H7 (cell line): ENCODE data around the gene HIKESHI. TPM values are rescaled to one million over a fixed set of nuclear protein-coding genes. Genes with fewer than 3 reads are reported as not detected.
A peak's percentile ranks its signal among the peaks of the same experiment; 100 is the strongest.

Experiments used
- DNase-seq: peaks from one replicate; pipeline ENCODE4 v3.0.0; 2012
- H3K27me3 ChIP-seq: 2 replicates; pipeline ENCODE4 v1.6.0; 2011; ENCODE audit warnings: mild to moderate bottlenecking, low read length; ENCODE audit not compliant: control insufficient read depth, insufficient read depth
- H3K36me3 ChIP-seq: replicated peaks from 2 replicates; pipeline ENCODE4 v1.5.1; 2011; ENCODE audit warnings: low read length; ENCODE audit not compliant: control insufficient read depth, insufficient read depth
- H3K4me3 ChIP-seq: 2 replicates; pipeline ENCODE4 v1.5.1; 2011; ENCODE audit warnings: low read depth, mild to moderate bottlenecking, control low read depth, low read length, moderate library complexity; ENCODE audit not compliant: insufficient read depth
- total RNA-seq: library from RNA; depleted of rRNA; stranded (reverse); fragments of >200 nt; shearing (Covaris generic); gene quantifications from 2 replicates; pipeline ENCODE4 v1.2.3, GENCODE V29; 2014; rRNA removed

Gene HIKESHI
- total RNA-seq, 1 experiment from 2014 or later: 65.1 TPM

DNA sequence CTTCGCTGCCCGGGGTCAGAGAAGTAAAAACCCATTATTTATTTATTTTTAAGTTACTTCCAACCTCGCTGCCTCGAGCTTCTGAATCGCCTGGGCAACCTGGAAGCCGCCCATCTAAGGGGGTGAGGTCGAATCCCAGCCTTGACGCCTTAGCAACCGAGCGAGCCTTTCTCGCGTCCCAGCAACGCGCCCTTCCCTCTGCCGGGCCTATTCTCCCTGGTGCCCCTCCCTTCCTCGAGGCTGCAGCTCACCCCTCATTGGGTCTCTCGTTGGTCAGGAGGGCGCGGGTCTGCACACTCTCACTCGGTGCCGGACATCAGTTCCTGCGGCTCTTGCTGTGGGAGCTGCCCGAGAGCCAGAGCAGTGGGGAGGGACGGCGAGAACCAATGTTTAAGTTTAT is 72.5 kb downstream of the HIKESHI start, which contains the start of gene CCDC81:
Gene CCDC81 (plus strand): TSS at position 302 of the 400 bp plus-strand sequence. CDS start 277 bp downstream, outside the sequence.
- H3K27me3 ChIP-seq: no peaks in the 10 kb centered on the region
- no peak within 1 kb of the TSS; the same call in 1 of the 2 replicates for H3K4me3 ChIP-seq
- peak; percentile 91 for DNase-seq
- no peaks in the 10 kb centered on the region for H3K36me3 ChIP-seq

DNA sequence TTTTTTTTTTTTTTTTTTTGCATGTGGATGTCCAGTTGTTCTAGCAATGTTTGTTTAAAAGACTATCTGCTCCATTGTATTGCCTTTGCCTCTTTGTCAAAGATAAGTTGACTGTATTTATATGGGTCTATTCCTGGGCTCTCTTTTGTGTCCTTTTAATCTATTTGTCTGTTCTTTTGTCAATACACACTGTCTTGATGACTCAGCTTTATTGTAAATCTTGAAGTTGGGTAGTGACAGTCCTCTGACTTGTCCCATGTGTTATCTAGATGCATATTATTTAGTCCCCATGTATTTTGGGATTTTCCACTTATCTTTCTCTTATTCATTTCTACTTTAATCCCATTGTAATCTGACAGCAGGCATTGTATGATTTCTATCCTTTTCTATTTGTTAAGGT is 75.9 kb downstream of the HIKESHI start:
- no peaks in the 10 kb centered on the region for H3K36me3 ChIP-seq
- DNase-seq: no peak
- H3K27me3 ChIP-seq: no peaks in the 10 kb centered on the region
- H3K4me3 ChIP-seq: no peak overlapping the region

DNA sequence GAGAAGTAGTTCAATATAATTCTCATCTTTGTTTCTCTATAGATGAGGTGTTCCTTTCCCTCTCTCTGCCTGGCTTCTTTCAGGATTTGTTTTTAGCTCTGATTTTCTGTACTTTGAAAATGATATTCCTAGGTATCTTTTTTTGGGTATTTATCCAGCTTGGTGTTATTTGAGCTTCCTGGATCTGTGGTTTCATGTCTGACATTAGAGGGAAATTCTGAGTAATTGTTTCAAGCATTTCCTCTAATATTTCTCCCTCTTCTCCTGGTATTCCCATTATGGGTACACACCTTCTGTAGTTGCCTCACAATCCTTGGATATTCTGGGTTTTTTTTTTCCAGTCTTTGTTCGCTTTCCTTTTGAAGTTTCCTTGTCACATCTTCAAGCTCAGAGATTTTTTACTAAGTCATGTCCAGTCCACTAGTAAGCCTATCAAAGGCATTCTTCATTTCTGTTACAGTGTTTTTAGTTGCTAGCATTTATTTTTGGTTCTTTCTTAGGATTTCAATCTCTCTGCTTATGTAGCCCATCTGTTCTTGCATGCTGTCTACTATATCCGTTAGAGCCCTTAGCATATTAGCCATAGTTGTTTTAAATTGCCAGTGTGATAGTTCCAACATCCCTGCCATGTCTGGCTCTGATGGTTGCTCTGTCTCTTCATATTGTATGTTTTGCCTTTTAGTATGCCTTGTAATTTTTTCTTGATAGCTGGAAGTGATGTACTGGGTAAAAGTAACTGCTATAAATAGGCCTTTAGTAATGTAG is 78.4 kb downstream of the HIKESHI start:
- no peak for DNase-seq
- H3K27me3 ChIP-seq: no peaks in the 10 kb centered on the region

DNA sequence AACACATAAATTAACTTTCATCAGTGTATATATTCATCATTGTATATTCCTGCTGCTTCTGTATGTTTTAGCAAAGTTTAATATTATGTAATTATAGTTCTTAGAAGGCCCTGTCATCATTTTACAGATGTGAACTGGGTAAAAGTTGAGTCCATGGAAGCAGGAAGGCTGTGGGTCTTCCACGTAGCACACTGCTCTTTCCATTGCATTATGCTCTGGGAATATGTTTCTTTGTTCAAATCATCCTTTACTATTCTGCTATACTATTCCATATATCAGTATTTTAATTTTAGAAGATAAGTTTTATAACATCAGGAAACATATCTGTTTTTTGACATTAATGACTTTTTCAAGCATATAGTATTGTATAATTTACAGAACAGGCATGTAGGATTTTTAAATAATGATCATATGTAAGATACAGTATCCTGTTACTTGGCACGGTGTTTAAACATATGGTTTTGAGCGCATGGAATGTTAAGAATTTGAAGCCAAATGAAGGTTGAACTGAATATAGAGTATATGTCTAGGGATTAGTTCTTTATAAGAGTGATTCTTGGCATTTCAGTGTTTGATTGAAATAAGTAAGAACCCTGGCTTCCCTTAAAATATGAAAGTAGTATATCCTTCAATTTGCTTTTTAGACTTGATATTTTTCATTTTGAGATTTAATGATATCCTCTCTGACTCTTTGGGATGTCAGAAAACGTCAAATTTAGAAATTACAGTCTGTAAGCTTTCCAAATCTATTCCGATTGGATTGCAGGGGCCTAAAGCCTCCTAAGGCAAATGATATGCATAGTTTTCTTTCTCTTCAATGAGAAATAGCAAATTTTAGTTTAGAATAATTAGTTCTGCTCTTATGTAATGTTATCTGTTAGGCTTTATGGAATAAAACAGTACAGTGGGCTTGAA is 81.3 kb downstream of the HIKESHI start:
- Histone ChIP-seq H3K27me3 (no peaks in the 10 kb centered on the region), H3K4me3 (no peak overlapping the region), H3K36me3 (no peaks in the 10 kb centered on the region)
- DNase-seq: no peak

More for the DNA sequence above, 78.4 kb downstream of the HIKESHI start:
- H3K36me3 ChIP-seq: no peaks in the 10 kb centered on the region
- no peak overlapping the region for H3K4me3 ChIP-seq

DNA sequence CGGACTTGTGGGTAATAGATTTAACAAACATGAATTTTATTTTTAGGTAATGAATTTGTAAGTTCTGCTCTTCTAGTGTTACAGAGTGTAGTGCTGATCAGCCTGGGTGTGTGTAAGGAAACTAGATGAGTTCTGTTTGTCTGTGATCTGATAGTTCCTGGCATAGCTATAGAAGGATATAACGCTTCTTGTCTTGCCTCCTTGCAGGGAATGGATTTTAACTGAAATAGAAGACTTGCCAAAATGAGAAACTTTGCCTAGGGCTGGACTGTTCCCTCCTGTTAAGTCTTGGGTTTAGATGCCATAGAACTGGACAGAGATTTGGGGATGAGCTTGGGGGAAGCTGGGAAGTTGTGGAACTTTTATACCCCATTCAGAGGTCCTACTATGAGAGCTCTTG is 84.2 kb downstream of the HIKESHI start:
- no peak for DNase-seq
- H3K36me3 ChIP-seq: no peaks in the 10 kb centered on the region
- H3K4me3 ChIP-seq: no peak overlapping the region
- H3K27me3 ChIP-seq: no peaks in the 10 kb centered on the region

DNA sequence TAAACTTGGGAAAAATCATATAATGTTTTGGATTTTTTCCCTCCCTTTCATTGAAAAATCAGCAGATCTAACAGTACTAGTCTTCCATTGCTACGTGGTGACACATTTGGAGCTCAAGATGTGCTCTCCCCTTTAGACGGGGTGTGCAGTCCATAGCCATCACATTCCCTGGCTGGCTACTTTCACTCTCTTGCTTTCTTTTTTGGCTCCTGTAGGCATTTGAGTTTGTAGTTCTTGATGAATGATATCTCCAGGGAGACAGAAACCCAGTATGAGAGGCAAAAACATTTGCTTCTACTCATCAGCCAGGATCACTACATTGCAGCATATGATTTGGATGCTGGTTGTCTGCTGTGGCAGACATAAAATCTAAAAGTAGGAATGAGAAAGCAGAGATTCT is 84.7 kb downstream of the HIKESHI start:
- no peaks in the 10 kb centered on the region for H3K27me3 ChIP-seq
- no peak overlapping the region for H3K4me3 ChIP-seq
- DNase-seq: no peak
- no peaks in the 10 kb centered on the region for H3K36me3 ChIP-seq

DNA sequence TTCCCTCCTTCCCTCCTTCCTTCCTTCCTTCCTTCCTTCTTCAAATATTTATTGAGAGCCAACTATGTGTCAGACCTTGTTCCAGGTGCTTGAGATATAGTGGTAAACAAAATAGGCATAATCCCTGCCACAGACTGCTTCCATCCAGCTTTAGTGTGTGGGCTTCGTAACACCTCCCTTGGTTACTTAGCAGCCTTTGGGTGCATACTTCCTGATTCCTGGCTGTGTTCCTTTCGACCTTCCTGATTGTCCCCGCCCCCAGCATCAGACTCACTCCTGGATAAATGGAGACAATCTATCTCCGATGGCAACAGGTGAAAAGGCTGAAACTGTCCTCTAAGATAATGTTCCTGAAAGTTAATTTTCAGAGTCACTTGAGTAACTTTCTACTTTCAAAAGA is 86.2 kb downstream of the HIKESHI start:
- peak; percentile 12 for DNase-seq
- H3K36me3 ChIP-seq: no peaks in the 10 kb centered on the region
- no peak overlapping the region for H3K4me3 ChIP-seq
- H3K27me3 ChIP-seq: no peaks in the 10 kb centered on the region

DNA sequence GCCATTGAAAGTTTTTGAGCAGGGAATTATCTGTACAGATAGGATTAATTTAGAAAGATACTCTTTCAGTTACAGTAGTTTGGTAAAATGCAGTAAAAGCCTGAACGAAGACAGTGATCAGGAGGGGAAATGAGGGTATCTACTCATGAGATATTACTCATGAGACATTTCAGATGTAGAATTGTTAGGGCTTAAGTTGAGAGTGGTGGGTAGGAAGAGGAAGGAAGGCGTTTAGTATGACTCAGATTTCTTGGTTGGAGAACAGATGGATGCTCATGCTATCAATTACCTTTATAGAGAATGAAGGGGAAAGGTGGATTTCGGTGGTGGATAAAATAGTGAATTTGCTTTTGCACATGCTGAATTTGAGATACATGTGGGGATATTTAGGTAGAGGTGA is 88.4 kb downstream of the HIKESHI start:
- DNase-seq: no peak
- Histone ChIP-seq H3K36me3 (no peaks in the 10 kb centered on the region), H3K27me3 (no peaks in the 10 kb centered on the region), H3K4me3 (no peak overlapping the region)

DNA sequence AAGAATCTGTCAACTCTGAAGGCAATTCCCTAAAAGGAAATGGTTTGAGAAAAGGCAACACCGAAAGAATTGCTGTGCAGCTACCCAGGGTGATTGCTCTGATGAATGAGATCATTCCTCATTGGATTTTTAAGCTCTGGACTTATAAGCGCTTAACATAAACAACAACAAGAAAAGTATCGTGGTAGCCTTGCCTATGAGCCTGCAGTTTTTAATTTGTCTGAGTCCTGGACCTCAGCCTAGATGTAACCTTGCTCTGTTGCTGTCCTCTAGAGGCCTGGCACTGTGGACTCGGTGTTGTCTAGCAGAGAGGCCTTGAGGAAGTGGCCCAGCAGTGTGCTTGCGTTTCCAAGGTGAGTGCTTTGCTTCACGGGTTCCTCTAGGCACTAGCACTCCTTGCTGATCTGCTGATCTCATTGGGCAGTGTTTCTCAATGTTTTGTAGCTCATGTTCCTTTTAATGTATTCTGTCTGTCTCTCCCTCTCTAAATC is 93.1 kb downstream of the HIKESHI start:
- Histone ChIP-seq H3K36me3 (no peaks in the 10 kb centered on the region), H3K27me3 (no peaks in the 10 kb centered on the region), H3K4me3 (no peak overlapping the region)
- peak; percentile 16 for DNase-seq

Other genes with a start within 250 kb of the HIKESHI start
- gene PICALM, start 233.2 kb upstream of the HIKESHI start, total RNA-seq: 59.5 and 69.1 TPM in 2 replicates
- 20.0 and 29.2 TPM in 2 replicates for gene EED, start 57.5 kb upstream of the HIKESHI start, total RNA-seq
- 1.3 and 2.0 TPM in 2 replicates for gene CCDC81, start 72.6 kb downstream of the HIKESHI start, total RNA-seq